SK-N-SH treated with all-trans-retinoic acid at 6 μM for 48 hours (cell line): Measurements from ENCODE around the gene RSPO4.

ENCODE experiments used
- ATAC-seq: fragments of 200-7000 bp; cut with Tn5 transposase; 3 replicates; pipeline ENCODE4 v1.9.1; 2020; ENCODE audit warnings: mild to moderate bottlenecking, moderate library complexity
- ARNTL ChIP-seq: fragments of 450-650 bp; formaldehyde crosslinking; IDR thresholded peaks from 2 replicates; pipeline ENCODE4 v1.5.0; 2020; ENCODE audit warnings: low read depth, mild to moderate bottlenecking, moderate library complexity, borderline replicate concordance
- BACH2 ChIP-seq: fragments of 250-450 bp; sonication (Bioruptor Pico); IDR thresholded peaks from 2 replicates; pipeline ENCODE4 v1.9.0; 2021; ENCODE audit warnings: mild to moderate bottlenecking, borderline replicate concordance
- CREB5 ChIP-seq: fragments of 250-450 bp; sonication (Bioruptor Pico); IDR thresholded peaks from 2 replicates; pipeline ENCODE4 v1.5.1; 2020; ENCODE audit warnings: low read depth, mild to moderate bottlenecking, moderate library complexity
- CSDC2 ChIP-seq: fragments of 250-450 bp; sonication (Bioruptor Pico); IDR thresholded peaks from 2 replicates; pipeline ENCODE4 v1.5.0; 2020; ENCODE audit warnings: mild to moderate bottlenecking, moderate library complexity
- CSRNP3 ChIP-seq: fragments of 250-450 bp; sonication (Bioruptor Pico); IDR thresholded peaks from 2 replicates; pipeline ENCODE4 v1.5.1; 2021; ENCODE audit warnings: mild to moderate bottlenecking, moderate library complexity
- ESRRG ChIP-seq: fragments of 250-450 bp; sonication (Bioruptor Pico); IDR thresholded peaks from 2 replicates; pipeline ENCODE4 v1.6.1; 2021; ENCODE audit warnings: mild to moderate bottlenecking
- GLIS3 ChIP-seq: fragments of 250-450 bp; sonication (Bioruptor Pico); IDR thresholded peaks from 2 replicates; pipeline ENCODE4 v1.5.0; 2020; ENCODE audit warnings: mild to moderate bottlenecking, moderate library complexity
- ISL1 ChIP-seq: fragments of 250-450 bp; sonication (Bioruptor Pico); IDR thresholded peaks from 2 replicates; pipeline ENCODE4 v2.1.2; 2022; ENCODE audit warnings: mild to moderate bottlenecking, moderate library complexity
- OSR1 ChIP-seq: fragments of 250-450 bp; sonication (Bioruptor Pico); IDR thresholded peaks from 2 replicates; pipeline ENCODE4 v1.8.0; 2022; ENCODE audit warnings: moderate library complexity, mild to moderate bottlenecking, inconsistent platforms
- PATZ1 ChIP-seq: fragments of 250-450 bp; sonication (Bioruptor Pico); IDR thresholded peaks from 2 replicates; pipeline ENCODE4 v1.8.0; 2020; ENCODE audit warnings: mild to moderate bottlenecking, moderate library complexity, borderline replicate concordance
- PPARA ChIP-seq: fragments of 250-450 bp; sonication (Bioruptor Pico); IDR thresholded peaks from 2 replicates; pipeline ENCODE4 v1.5.0; 2020; ENCODE audit warnings: mild to moderate bottlenecking, borderline replicate concordance
- RARB ChIP-seq: fragments of 250-450 bp; sonication (Bioruptor Pico); IDR thresholded peaks from 2 replicates; pipeline ENCODE4 v1.8.0; 2021; ENCODE audit warnings: mild to moderate bottlenecking, moderate library complexity
- TCF4 ChIP-seq: fragments of 250-450 bp; sonication (Bioruptor Pico); IDR thresholded peaks from 2 replicates; pipeline ENCODE4 v1.8.0; 2021; ENCODE audit warnings: mild to moderate bottlenecking, moderate library complexity, borderline replicate concordance
- ZC3H10 ChIP-seq: fragments of 250-450 bp; sonication (Bioruptor Pico); IDR thresholded peaks from 2 replicates; pipeline ENCODE4 v1.5.1; 2021; ENCODE audit warnings: mild to moderate bottlenecking, moderate library complexity
- ZFP3 ChIP-seq: fragments of 250-450 bp; sonication (Bioruptor Pico); IDR thresholded peaks from 2 replicates; pipeline ENCODE4 v1.5.0; 2020; ENCODE audit warnings: mild to moderate bottlenecking, moderate library complexity
- ZFP30 ChIP-seq: fragments of 450-650 bp; formaldehyde crosslinking; IDR thresholded peaks from 2 replicates; pipeline ENCODE4 v1.5.0; 2022; ENCODE audit warnings: mild to moderate bottlenecking, moderate library complexity
- ZNF565 ChIP-seq: fragments of 450-650 bp; formaldehyde crosslinking; conservative IDR thresholded peaks from 2 replicates; pipeline ENCODE4 v1.5.0; 2020; ENCODE audit warnings: low read depth, mild to moderate bottlenecking, moderate library complexity
- ZNF8 ChIP-seq: fragments of 450-650 bp; formaldehyde crosslinking; IDR thresholded peaks from 2 replicates; pipeline ENCODE4 v1.5.0; 2020; ENCODE audit warnings: mild to moderate bottlenecking, moderate library complexity
- TF ChIP-seq, protein P1 (sequence below): fragments of 250-450 bp; sonication (Bioruptor Pico); IDR thresholded peaks from 2 replicates; pipeline ENCODE4 v1.5.0; 2020; ENCODE audit warnings: mild to moderate bottlenecking, moderate library complexity

RSPO4 gene

GRCh38 chr20:917416-917815, 84.7 kb downstream of the RSPO4 start (continued):
- no peak for TF ChIP-seq PATZ1 (CRISPR knock-in tag)
- TF ChIP-seq CREB5 (CRISPR knock-in tag) = no peak
- TF ChIP-seq ZNF565 (CRISPR knock-in tag) = no peak
- TF ChIP-seq TCF4 (CRISPR knock-in tag) = no peak
- no peak for TF ChIP-seq ISL1 (CRISPR knock-in tag)
- TF ChIP-seq CSDC2 (CRISPR knock-in tag) = no peak
- TF ChIP-seq RARB (CRISPR knock-in tag) = no peak

- no peak for ATAC-seq
- TF ChIP-seq, protein P1, sequence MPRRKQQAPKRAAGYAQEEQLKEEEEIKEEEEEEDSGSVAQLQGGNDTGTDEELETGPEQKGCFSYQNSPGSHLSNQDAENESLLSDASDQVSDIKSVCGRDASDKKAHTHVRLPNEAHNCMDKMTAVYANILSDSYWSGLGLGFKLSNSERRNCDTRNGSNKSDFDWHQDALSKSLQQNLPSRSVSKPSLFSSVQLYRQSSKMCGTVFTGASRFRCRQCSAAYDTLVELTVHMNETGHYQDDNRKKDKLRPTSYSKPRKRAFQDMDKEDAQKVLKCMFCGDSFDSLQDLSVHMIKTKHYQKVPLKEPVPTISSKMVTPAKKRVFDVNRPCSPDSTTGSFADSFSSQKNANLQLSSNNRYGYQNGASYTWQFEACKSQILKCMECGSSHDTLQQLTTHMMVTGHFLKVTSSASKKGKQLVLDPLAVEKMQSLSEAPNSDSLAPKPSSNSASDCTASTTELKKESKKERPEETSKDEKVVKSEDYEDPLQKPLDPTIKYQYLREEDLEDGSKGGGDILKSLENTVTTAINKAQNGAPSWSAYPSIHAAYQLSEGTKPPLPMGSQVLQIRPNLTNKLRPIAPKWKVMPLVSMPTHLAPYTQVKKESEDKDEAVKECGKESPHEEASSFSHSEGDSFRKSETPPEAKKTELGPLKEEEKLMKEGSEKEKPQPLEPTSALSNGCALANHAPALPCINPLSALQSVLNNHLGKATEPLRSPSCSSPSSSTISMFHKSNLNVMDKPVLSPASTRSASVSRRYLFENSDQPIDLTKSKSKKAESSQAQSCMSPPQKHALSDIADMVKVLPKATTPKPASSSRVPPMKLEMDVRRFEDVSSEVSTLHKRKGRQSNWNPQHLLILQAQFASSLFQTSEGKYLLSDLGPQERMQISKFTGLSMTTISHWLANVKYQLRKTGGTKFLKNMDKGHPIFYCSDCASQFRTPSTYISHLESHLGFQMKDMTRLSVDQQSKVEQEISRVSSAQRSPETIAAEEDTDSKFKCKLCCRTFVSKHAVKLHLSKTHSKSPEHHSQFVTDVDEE (CRISPR knock-in tag) = no peak
- no peak for TF ChIP-seq BACH2
- TF ChIP-seq CREB5 (CRISPR knock-in tag) = no peak
- no peak for TF ChIP-seq TCF4 (CRISPR knock-in tag)
Measured at GRCh38 chr20:916825-917224, 85.3 kb downstream of the RSPO4 start.

- TF ChIP-seq CREB5 (CRISPR knock-in tag) = no peak
- no peak for TF ChIP-seq PPARA
- TF ChIP-seq ARNTL = no peak
- TF ChIP-seq ISL1 (CRISPR knock-in tag) = no peak
- no peak for TF ChIP-seq ZFP3
- TF ChIP-seq ZNF8 = no peak
- no peak for TF ChIP-seq ZC3H10 (CRISPR knock-in tag)
- no peak for TF ChIP-seq GLIS3 (CRISPR knock-in tag)
- TF ChIP-seq CSRNP3 (CRISPR knock-in tag) = no peak
- no peak for TF ChIP-seq TCF4 (CRISPR knock-in tag)
- TF ChIP-seq PATZ1 (CRISPR knock-in tag) = no peak
- no peak for TF ChIP-seq ESRRG (CRISPR knock-in tag)
- no peak for TF ChIP-seq OSR1 (CRISPR knock-in tag)
- TF ChIP-seq ZFP30 (CRISPR knock-in tag) = no peak
- no peak for ATAC-seq
Measured at GRCh38 chr20:916125-916799, 85.8 kb downstream of the RSPO4 start, which contains the start of gene ANGPT4. Gene ANGPT4 (minus strand): TSS chr20:916334. CDS start chr20:916214, 120 bp downstream.
